Skeletal muscle satellite cell (primary cell): ENCODE results near the gene EIF3B.
"Not testable (repeated sequence)": the region's sequence is repeated elsewhere in the genome, so short reads cannot be mapped to it uniquely, and the experiment has no call there.

Source experiments
- H3K27me3 ChIP-seq: 2 replicates; pipeline ENCODE4 v1.7.0; 2013; ENCODE audit warnings: low read length; ENCODE audit not compliant: control insufficient read depth, insufficient read depth
- H3K36me3 ChIP-seq: 2 replicates; pipeline ENCODE4 v1.7.0; 2013; ENCODE audit warnings: mild to moderate bottlenecking, control low read depth, low read length; ENCODE audit not compliant: insufficient read depth
- H3K4me1 ChIP-seq: 2 replicates; pipeline ENCODE4 v1.7.0; 2013; ENCODE audit warnings: low read length; ENCODE audit not compliant: control insufficient read depth, insufficient read depth
- H3K4me2 ChIP-seq: 2 replicates; pipeline ENCODE4 v1.7.0; 2013; ENCODE audit warnings: mild to moderate bottlenecking, low read length
- H3K4me3 ChIP-seq: 2 replicates; pipeline ENCODE4 v1.7.0; 2013; ENCODE audit warnings: low read length
- H3K9ac ChIP-seq: 2 replicates; pipeline ENCODE4 v1.7.0; 2013; ENCODE audit warnings: mild to moderate bottlenecking, low read depth, low read length, moderate library complexity
- H3K9me3 ChIP-seq: replicated peaks from 2 replicates; pipeline ENCODE4 v1.7.0; 2013; ENCODE audit warnings: mild to moderate bottlenecking, control low read depth, low read length

Gene EIF3B

GRCh38 chr7:2390020-2390816 is 35.6 kb downstream of the EIF3B start:
- not testable (repeated sequence) for H3K4me1 ChIP-seq, H3K36me3 ChIP-seq, H3K9ac ChIP-seq, H3K4me2 ChIP-seq, H3K27me3 ChIP-seq, H3K4me3 ChIP-seq, H3K9me3 ChIP-seq

- no peak overlapping the region for H3K4me3 ChIP-seq
- H3K9ac ChIP-seq, result no peak overlapping the region
- no peaks in the 10 kb centered on the region for H3K9me3 ChIP-seq
- peaks cover 6% of the 10 kb centered on the region for H3K4me1 ChIP-seq
- H3K36me3 ChIP-seq, result no peaks in the 10 kb centered on the region
- H3K27me3 ChIP-seq, result peaks cover 7% of the 10 kb centered on the region
- no peak overlapping the region for H3K4me2 ChIP-seq
These were observed 39.1 kb downstream of the EIF3B start for GRCh38 chr7:2393706-2394105.

GRCh38 chr7:2394566-2395082 is 40.0 kb downstream of the EIF3B start:
- Histone ChIP-seq H3K36me3 (no peaks in the 10 kb centered on the region), H3K4me3 (no peak overlapping the region), H3K9me3 (no peaks in the 10 kb centered on the region), H3K27me3 (peaks cover 7% of the 10 kb centered on the region), H3K4me1 (peaks cover 8% of the 10 kb centered on the region), H3K9ac (no peak overlapping the region), H3K4me2 (no peak overlapping the region)

- H3K4me3 ChIP-seq, result no peak overlapping the region
- H3K4me1 ChIP-seq, result peaks cover 12% of the 10 kb centered on the region
- no peak overlapping the region for H3K9ac ChIP-seq
- H3K4me2 ChIP-seq, result no peak overlapping the region
- no peaks in the 10 kb centered on the region for H3K36me3 ChIP-seq
- peaks cover 7% of the 10 kb centered on the region for H3K27me3 ChIP-seq
- H3K9me3 ChIP-seq, result no peaks in the 10 kb centered on the region
These were observed 43.9 kb downstream of the EIF3B start for GRCh38 chr7:2398506-2398905.

GRCh38 chr7:2399848-2400587 is 45.4 kb downstream of the EIF3B start:
- Histone ChIP-seq H3K9ac (peak overlapping the region; percentile 46), H3K4me3 (no peak overlapping the region), H3K4me2 (peak overlapping the region; percentile 65), H3K27me3 (peaks cover 7% of the 10 kb centered on the region), H3K36me3 (no peaks in the 10 kb centered on the region), H3K9me3 (no peaks in the 10 kb centered on the region), H3K4me1 (peaks cover 20% of the 10 kb centered on the region)

- no peaks in the 10 kb centered on the region for H3K9me3 ChIP-seq
- H3K4me1 ChIP-seq, result peaks cover 24% of the 10 kb centered on the region
- peak overlapping the region; percentile 46 for H3K9ac ChIP-seq
- H3K36me3 ChIP-seq, result no peaks in the 10 kb centered on the region
- H3K27me3 ChIP-seq, result no peaks in the 10 kb centered on the region
- peak overlapping the region; percentile 76 for H3K4me3 ChIP-seq
- H3K4me2 ChIP-seq, result peak overlapping the region; percentile 80
These were observed 48.0 kb downstream of the EIF3B start for GRCh38 chr7:2402687-2403013.

GRCh38 chr7:2403014-2403717 is 48.5 kb downstream of the EIF3B start, which contains the start of gene CHST12:
CHST12 (plus strand) TSS chr7:2403611; CDS start chr7:2432640, 29,029 bp downstream.
- Histone ChIP-seq H3K36me3 (no peaks in the 10 kb centered on the region), H3K4me3 (peak within 1 kb of the TSS; percentile 87), H3K27me3 (no peaks in the 10 kb centered on the region), H3K4me1 (peaks cover 24% of the 10 kb centered on the region), H3K9me3 (no peaks in the 10 kb centered on the region), H3K4me2 (peak within 1 kb of the TSS; percentile 100), H3K9ac (peak within 1 kb of the TSS; percentile 91)

- Histone ChIP-seq H3K27me3 (no peaks in the 10 kb centered on the region), H3K36me3 (no peaks in the 10 kb centered on the region), H3K4me1 (peaks cover 24% of the 10 kb centered on the region), H3K9ac (peak overlapping the region; percentile 91), H3K4me2 (peak overlapping the region; percentile 100), H3K4me3 (peak overlapping the region; percentile 87), H3K9me3 (no peaks in the 10 kb centered on the region)
These were observed 49.4 kb downstream of the EIF3B start for GRCh38 chr7:2403718-2404648.

- H3K4me3 ChIP-seq, result peak overlapping the region; percentile 87
- peak overlapping the region; percentile 100 for H3K4me2 ChIP-seq
- H3K9me3 ChIP-seq, result no peaks in the 10 kb centered on the region
- H3K9ac ChIP-seq, result peak overlapping the region; percentile 91
- no peaks in the 10 kb centered on the region for H3K36me3 ChIP-seq
- H3K4me1 ChIP-seq, result peaks cover 21% of the 10 kb centered on the region
- H3K27me3 ChIP-seq, result no peaks in the 10 kb centered on the region
These were observed 50.1 kb downstream of the EIF3B start for GRCh38 chr7:2404714-2405119.

GRCh38 chr7:2405201-2405600 is 50.6 kb downstream of the EIF3B start:
- Histone ChIP-seq H3K9ac (no peak overlapping the region), H3K27me3 (no peaks in the 10 kb centered on the region), H3K9me3 (no peaks in the 10 kb centered on the region), H3K36me3 (no peaks in the 10 kb centered on the region), H3K4me1 (peaks cover 18% of the 10 kb centered on the region), H3K4me3 (no peak overlapping the region), H3K4me2 (no peak overlapping the region)
